Amniotic epithelial cell (primary cell): ENCODE measurements around the gene DSCAM.
"Not testable (repeated sequence)": the region's sequence is repeated elsewhere in the genome, so short reads cannot be mapped to it uniquely, and the experiment has no call there.

Source experiments
- DNase-seq: peaks from one replicate; pipeline ENCODE4 v3.0.0-alpha.2; 2010; ENCODE audit warnings: low read depth

DSCAM gene

GRCh38 chr21:40385883-40386282 lies 461.1 kb downstream of the DSCAM start:
- no peak for DNase-seq

GRCh38 chr21:40383951-40384350 lies 463.0 kb downstream of the DSCAM start:
- no peak for DNase-seq

DNA sequence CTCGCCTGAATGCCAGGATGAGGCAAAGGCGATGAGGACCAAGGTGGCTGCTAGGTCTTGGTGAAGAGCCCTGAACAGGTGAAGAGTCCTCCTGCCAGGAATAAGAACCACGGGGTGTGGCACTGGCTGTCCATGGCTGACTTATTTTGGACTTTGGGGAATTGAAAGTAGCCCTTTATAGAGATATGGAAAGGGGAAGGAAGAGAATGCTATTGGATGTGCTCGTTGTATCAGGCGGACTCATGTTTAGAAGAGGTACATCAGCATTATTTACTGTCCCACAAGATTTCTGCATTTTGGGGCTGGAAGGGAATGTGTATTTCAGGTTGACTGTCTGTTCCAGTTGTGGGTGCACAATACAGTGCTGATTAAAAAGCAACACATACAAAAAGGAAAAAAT lies 465.8 kb downstream of the DSCAM start:
- no peak for DNase-seq

DNA sequence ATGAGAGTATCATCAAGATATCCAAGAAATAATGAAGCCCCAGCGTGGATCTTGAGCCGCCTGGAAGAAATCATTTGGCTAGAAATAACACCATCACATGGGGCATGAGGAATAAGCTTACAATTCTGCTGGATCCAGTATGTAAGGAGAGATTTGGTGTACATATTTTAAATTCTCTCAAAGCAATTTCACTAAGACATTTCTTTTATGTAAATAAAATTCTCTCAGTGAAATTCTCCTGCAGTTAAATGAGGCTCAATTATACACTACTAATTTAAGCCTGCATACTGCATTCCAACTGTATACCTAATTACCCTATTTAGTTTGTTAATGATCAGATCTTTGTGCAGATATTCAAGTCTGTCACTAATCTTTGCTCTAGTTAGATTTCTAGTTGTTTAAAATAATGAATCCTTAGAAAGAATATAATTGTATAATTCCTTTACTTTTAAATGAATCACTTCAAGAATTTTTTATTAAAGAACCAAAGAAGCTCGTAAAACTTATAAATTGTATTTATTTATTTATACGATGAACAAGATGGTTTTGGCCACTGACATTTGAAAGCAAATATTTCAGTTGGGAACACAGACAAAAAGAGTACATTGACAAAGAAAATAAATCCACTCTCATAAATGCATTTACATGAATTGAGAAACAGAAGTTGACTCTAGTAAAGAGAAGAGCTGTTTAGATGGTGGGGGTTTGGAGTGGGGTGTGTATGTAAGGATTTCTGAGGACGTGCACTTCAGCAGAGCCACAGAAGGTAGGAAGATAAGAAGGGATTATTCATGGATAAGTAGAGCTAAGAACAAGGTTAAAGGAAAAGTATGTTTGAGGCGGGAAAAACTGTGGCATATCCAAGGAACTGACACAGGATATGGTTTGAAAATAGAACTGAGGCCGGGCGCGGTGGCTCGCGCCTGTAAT lies 466.8 kb downstream of the DSCAM start:
- DNase-seq, result no peak

DNA sequence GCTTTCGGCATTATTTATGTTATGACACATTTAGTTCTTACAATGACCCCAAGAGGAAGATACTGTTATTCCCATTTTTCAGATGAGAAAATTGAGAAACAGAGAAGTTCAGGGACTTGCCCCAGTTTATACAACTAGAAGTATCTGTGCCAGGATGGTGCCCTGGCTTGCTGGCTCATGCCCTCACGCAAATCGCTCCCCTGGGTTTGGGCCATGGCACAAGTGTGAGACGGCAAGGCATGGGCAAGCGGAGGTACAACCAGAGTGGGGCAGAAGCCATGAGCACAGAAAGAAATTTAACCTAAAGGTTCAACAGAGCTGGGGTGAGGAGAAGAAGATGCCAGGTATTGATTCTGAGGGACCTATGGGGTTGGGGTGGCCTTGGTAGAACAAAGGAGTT lies 469.8 kb downstream of the DSCAM start:
- DNase-seq, result no peak

- DNase-seq, result no peak
These were observed 473.2 kb downstream of the DSCAM start for GRCh38 chr21:40373761-40374160.

DNA sequence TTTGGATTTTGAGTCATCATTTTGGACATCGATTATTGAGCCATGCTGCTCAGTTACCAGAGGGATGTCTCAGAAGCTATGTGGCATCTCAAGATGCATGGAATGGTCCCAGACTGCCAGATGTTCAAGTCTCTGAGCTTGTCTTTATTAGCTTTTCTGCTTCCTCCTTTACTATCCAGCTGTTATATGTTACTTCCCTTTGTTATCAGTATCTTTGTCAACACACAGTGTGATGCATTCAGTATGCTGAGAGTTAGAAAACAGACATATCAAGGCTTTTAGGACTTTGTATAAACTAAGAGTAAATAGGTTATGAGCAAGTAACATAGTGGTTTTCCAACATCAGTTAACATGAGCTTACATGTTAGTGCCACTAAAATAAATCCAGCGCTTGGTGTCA lies 474.5 kb downstream of the DSCAM start:
- DNase-seq, result no peak

DNA sequence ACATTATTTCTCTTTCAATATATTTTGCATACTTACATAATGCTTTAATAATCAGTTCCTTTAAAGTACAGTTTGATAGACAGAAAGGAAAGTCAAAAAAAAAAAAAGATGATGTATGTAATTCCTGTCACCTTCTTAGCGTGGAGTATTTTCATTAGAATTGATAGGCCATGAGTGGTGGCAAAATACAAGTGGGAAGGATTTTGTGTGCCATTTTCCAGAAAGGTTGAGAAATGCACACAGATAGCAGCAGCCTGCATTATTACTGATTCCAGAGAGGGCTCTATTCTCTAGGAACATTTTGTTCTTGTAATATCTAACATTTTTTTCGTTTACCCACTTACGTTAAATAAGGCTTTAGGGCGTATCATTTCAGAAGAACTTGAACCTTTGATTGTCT lies 475.6 kb downstream of the DSCAM start:
- DNase-seq, result no peak

DNA sequence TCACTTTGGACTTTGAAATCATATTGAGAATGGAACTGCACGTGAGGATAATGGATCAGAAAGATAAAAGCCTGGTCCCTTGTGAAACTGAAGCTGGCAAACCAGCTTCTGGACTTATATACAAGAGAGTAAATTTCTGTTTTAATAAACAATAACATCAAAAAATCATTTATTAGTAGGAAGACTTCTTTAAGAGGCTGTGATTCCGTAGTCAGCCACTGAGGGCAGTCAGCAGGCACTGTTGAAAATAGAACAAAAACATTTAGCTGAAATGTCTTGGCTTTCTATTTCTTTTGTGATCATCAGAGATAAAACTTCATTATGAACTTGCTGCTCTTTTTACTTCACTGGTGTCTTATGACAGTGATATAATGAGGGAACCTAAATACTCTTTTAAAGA lies 490.3 kb downstream of the DSCAM start:
- DNase-seq, result no peak

DNA sequence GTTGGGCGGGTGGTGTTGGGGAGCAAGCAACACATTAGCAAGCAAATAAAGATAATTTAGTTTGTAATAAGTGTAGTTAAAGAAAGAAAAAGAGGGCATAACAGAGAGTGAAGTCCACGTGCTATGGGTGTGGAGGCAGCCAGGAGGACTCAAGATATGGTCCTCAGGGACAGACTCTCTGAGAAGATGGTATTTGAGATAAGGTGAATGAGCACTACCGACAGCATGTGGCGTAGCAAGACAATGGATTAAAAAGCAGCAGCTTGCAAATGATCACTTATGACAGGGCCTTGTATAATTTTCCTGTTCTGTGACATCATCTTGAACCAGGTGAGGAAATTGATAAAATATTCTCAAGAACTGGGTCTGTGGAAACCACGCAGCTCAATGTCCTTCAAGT lies 491.9 kb downstream of the DSCAM start:
- no peak for DNase-seq

- no peak for DNase-seq
These were observed 496.0 kb downstream of the DSCAM start for GRCh38 chr21:40351006-40351405.

GRCh38 chr21:40349591-40349990 lies 497.4 kb downstream of the DSCAM start:
- DNase-seq, result no peak

- DNase-seq, result no peak
These were observed 501.1 kb downstream of the DSCAM start for GRCh38 chr21:40345711-40346321.

DNA sequence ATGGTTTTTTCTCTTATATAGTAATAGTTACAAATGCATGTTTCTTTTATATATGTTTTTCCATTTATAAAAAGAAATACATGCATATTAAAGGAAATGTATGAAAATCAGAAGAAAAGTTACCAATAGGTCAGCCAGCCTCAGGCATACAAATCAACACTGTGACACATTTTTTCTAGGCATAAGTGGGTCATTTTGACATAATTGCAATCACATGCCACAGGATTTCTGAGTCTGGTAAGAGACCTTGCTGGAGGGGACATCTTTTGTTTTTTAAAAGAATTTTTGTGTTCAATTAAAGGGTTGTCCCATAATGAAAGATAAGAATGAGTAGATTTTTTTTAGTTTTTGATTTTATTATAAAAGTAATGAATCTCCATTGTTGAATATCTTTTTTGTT lies 506.6 kb downstream of the DSCAM start:
- no peak for DNase-seq

DNA sequence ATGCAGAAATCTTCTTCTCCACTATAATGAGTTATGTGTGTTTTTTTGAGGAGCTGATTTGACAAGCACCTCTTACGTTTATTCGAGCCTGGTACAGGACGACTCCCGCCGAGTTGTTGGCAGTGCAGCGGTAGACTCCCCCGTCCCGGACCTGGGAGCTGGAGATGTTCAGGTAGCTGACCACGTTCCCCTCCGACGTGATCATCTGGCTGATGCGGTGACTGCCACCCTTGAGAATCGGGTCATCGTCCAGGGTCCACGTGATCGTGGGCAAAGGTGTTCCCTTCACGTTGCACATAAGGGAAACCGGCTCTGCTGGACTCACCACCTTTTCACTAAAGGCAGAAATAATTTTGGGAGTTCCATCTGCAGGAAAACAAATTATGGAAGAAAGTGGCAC lies 507.9 kb downstream of the DSCAM start:
- no peak for DNase-seq

DNA sequence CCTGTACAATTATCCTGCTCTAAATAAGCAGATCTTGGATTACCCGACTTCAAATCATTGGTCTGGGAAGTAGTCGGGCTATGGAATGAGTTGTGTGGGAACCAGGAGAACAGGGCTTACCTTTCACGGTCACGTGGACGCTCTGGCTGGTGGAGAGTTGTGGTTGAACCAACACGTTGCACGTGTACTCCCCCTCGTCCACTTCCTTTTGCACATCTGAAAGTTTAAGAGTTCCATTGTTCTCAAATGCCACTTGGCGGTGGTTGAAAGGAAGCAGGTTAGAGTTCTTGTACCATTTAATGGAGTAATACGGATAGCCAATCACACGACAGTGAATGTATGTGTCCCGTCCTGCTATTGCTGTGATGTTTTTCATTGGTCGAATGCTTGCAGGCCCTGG lies 509.0 kb downstream of the DSCAM start:
- no peak for DNase-seq

DNA sequence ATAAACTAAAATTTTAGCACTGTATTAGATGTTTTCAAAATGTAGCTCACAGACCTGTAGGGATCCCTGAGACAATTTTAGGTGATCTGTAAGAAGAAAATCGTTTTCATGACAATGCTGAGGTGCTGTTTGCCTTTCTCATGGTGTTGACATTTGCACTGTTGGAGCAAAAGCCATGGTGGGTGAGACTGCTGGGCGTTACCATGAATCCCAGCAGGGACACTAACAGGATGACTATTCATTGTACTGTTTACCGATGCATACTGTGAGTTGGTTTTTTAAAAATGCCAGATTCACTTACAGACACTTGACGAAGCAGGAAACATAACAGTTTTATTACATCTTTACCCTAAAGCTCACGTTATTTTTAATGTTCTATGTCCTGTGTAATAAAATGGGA lies 511.3 kb downstream of the DSCAM start:
- DNase-seq, result no peak

DNA sequence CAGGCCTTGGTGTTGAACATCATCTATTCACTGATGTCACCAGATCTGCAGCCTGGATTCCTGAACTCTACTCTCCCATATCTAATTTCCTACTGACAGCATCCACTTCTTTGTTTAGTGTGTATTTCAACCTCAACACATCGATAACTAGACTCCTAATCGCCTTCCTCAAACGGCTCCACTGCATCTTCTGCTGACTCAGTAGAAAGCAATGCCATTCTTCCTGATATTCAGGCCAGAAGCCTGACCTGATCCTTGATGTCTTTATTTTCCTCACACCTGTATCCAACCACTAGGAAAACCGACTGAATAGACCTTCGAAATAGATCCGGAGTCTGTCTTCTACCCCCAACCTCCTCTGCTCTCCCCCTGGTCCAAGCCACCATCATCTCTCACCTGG lies 512.8 kb downstream of the DSCAM start:
- no peak for DNase-seq

GRCh38 chr21:40333731-40334130 lies 513.2 kb downstream of the DSCAM start:
- no peak for DNase-seq

DNA sequence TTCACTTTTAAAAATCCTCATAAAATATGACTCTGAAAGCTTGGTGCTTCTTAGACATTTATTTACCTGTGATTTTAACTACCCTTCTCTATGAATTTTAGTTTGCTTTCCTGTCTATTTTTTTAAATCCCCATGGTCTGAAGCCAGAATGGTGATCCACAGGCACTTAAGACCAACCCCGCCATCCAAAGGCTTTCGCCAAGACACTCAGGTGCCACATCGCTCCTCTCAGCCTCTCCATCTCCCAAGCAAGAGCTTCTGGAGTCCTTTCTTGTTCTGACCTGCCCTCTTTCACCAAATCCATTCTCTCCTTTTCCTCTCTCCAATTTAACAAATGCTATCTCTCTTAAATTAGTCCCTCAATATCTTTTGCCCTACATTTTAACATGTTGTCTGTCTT lies 515.2 kb downstream of the DSCAM start:
- DNase-seq, result no peak

GRCh38 chr21:40331172-40331571 lies 515.8 kb downstream of the DSCAM start:
- no peak for DNase-seq

DNA sequence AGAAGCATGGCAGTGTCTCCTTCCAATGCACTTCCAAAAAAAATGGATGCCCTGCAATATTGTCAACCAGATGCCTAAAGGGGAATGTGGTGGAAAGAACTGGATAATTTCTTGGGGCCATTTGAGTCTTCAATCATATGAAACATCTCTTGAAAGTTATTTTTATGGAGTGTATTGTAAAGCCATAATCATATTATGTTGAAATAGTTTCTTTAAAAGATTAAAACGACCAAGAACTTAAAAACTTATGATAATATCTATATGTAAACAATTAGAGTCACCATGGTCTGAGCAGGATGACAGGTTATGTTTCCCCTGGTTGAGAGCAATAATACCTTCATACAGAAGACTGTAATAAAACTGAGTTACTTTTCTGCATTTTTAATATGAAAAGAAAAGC lies 522.6 kb downstream of the DSCAM start:
- no peak for DNase-seq

DNA sequence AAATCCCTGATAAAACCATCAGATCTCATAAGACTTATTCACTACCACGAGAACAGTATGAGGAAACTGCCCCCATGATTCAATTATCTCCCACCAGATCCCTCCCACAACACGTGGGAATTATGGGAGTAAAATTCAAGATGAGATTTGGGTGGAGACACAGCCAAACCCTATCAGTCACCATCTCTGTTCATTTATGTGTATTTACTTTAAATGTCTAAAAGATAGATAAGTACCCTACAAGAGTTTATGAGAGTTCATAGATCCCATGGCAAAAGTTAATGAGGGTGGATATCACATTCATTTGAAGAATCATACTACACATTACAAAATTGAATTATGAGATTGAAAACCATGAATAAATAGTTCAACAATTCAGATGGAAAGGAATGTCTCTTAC lies 526.2 kb downstream of the DSCAM start:
- not testable (repeated sequence) for DNase-seq

GRCh38 chr21:40318371-40318770 lies 528.6 kb downstream of the DSCAM start:
- no peak for DNase-seq
